Hematopoietic multipotent progenitor cell (in vitro differentiated cells): Measurements from ENCODE around the gene SLC37A1. TPM values are rescaled to one million over a fixed set of nuclear protein-coding genes. Genes with fewer than 3 reads are reported as not detected.
"Not testable (repeated sequence)": the region's sequence is repeated elsewhere in the genome, so short reads cannot be mapped to it uniquely, and the experiment has no call there.

ENCODE experiments used
- DNase-seq, 3 donors: peaks; one replicate each; pipeline ENCODE4 v3.0.0-alpha.2; 2011 to 2015; ENCODE audit warnings: low read depth in 2 of 3, low spot score in 2 of 3
- total RNA-seq: library from RNA; depleted of rRNA; stranded (reverse); fragments of >200 nt; gene quantifications from one replicate; pipeline ENCODE4 v1.2.3, GENCODE V29; 2012

The SLC37A1 gene
- total RNA-seq, 1 donor, result 50.9 TPM

- DNase-seq, result peak in 1 of 3 donors; percentile 15
Measured at GRCh38 chr21:42627527-42628289, 114.1 kb downstream of the SLC37A1 start.

- not testable (repeated sequence) for DNase-seq
Measured at GRCh38 chr21:42628466-42629061, 114.9 kb downstream of the SLC37A1 start.

- DNase-seq, result no peak
Measured at GRCh38 chr21:42629933-42630589, 116.4 kb downstream of the SLC37A1 start.

GRCh38 chr21:42630626-42631025 lies 117.0 kb downstream of the SLC37A1 start:
- no peak for DNase-seq

Other genes starting within 250 kb of the SLC37A1 start
- gene TFF3, start 198.4 kb upstream of the SLC37A1 start, total RNA-seq, result not detected
- gene TFF2, start 162.9 kb upstream of the SLC37A1 start, total RNA-seq, result not detected
- gene TFF1, start 147.3 kb upstream of the SLC37A1 start, total RNA-seq, result not detected
- gene TMPRSS3, start 117.8 kb upstream of the SLC37A1 start, total RNA-seq, result not detected
- gene UBASH3A, start 110.0 kb upstream of the SLC37A1 start, total RNA-seq, result 1.6 TPM
- 0.81 TPM for gene RSPH1, start 17.6 kb upstream of the SLC37A1 start, total RNA-seq
- 0.27 TPM for gene PDE9A, start 139.8 kb downstream of the SLC37A1 start, total RNA-seq